Germinal center (tissue), 1 donor: ENCODE measurements around the gene TMEM92.
"Not testable (repeated sequence)": the region's sequence is repeated elsewhere in the genome, so short reads cannot be mapped to it uniquely, and the experiment has no call there.

Source experiments
- DNase-seq: peaks from one replicate; pipeline ENCODE4 v3.0.0; 2012; ENCODE audit warnings: mixed read lengths, low spot score

The TMEM92 gene

DNA sequence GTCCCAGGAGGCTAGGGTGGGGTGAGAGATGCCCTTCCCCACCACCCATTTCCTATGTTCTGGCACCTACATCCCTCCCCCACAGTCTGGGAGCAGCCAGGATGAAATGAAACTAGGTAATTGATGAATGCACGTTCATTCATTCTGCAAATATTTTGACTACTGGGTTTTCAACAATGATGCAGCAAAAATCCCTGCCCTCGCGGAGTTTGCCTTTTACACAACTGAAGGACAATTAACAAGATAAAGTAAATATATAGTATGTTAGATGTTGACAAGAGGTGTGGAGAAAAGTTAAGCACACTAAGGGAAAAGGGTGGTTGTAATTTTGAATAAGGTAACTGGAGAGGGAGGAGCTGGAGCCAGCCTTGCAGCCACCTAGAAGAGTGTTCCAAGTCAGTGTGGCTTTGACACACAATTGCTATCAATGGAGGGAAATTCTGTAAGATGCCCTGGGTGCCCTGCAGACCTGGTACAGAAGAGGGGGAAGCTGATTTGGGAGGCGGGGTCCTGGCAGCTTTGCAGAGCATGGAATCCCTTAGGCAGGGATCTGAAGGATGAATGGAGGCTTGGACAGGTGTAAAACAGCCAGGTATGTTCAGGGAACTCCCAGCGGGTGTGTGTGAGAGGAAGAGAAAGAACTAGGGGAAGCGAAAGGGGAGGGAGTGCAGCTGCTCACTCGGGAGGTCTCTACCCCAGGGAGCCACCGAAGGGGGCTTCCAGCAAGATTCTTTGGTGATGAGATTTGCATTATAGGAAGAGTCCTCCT is 2.5 kb downstream of the TMEM92 start:
- DNase-seq = no peak

DNA sequence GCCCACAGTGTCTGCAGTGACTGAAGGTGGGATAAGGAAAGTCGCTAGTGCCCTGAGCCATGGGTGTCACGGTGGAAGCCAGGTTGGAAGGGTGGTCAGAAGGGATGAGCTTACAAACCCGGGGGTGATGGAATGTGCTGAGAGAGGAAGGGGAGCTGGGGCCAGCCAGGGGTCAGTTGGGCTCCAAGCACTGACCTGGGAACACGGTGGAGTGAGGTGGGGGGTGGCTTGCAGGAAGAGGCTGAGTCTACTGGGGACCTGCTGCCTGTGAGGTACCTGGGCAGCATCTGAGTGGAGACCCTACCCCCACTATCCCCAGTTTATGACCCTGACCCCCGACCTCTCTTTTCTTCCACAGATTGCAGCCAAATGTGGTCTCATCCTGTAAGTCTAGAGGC is 3.1 kb downstream of the TMEM92 start:
- no peak for DNase-seq

DNA sequence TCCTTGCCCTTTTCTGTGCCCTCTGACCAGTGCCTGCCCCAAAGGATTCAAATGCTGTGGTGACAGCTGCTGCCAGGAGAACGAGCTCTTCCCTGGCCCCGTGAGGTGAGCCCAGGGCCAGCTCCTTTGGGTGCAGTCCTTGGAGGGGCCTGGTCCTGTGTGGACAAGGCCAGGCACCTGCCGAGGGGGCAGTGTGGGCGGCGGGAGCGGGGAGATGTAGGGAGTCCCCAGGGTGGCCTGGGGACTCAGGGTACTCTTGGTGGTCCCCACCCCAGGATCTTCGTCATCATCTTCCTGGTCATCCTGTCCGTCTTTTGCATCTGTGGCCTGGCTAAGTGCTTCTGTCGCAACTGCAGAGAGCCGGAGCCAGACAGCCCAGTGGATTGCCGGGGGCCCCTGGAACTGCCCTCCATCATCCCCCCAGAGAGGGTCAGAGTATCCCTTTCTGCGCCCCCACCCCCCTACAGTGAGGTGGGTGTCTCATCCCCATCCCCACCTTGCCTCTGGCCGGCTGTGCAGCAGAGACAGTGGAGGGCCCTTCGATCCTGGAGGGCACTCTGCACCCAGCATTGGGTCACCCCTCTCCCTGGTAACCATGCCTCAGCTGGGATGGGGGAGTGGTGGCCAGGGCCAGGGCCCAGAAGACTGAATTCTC is 4.4 kb downstream of the TMEM92 start:
- no peak for DNase-seq

DNA sequence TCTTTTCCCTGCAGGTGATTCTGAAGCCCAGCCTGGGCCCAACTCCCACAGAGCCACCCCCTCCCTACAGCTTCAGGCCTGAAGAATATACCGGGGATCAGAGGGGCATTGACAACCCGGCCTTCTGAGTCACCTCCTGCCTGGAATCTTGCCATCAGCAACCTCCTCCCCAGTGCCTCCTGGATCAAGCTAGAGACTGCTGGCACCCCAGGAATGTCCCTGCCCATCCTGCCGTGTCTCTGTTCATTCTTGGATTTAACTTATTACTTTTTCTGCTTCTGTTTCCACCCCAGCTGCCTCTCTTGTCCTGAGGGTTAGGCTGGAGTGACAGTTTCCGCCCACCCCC is 4.9 kb downstream of the TMEM92 start:
- DNase-seq = no peak

DNA sequence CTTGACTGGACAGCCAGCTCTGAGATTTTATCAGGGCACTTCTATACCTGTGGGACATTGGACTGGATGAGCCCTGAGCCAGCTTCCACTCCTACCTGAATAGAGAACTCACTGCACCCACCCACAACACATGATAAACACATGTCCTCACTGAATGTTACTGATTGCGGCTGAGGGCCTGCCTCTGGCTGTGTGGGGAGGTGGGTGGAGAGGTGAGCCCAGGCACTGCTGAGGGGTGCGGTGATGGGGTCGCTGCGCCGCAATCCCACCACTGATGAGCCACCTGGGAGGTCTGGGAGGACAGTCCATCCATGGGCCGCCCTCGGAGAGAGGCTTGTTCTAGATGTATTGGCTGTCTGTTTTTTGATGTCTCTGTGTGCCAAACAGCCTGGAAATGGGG is 5.4 kb downstream of the TMEM92 start:
- DNase-seq = no peak

DNA sequence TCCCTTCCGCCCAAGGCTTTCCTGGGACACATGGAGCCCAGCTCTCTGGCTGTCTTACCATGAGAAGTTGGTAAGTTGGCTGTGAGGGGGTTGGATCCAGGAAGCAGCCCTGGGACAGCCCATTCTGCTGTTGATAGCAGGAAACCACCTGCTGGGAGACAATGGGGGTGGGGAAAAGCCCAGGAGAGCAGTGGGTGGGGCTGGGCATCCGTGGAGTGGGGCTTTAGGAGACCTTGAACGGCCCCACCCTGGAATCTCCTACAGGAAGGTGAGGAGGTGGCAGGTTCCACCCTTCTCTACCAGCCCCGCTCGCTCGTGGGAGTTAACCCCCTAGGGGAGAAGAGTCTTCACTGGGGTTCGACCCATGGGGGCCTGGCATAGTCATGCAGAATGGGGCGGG is 5.8 kb downstream of the TMEM92 start:
- DNase-seq = no peak

DNA sequence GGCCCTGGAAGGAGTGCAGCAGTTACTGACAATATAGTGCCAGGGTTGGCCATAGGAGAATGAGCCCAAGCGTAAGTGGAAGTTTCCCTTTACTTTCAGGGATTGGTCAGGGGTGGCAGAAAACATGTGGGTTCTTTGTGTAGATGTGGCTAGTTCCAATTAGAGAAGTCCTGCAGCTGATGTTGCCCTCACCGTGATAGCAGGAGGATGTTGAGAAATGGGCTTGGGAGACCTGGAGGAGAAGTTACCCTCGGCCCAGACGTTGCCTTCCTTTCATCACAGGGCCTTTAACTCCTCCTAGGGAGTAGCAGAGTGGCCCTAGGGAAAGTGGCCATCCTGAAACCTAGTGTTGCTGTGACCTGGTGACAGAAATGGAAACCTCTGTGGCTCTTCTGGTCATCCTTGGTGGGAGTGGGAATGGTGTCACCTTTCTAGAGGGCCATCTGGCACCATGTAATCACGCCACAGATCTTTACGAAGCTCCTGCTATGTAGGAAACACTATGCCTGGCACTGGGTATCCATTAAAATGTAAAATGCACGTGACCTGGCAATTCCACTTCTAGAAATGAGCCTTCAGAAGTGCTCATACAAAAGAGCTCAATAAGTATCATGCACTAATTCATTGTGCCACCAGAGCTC is 6.7 kb downstream of the TMEM92 start:
- no peak for DNase-seq

DNA sequence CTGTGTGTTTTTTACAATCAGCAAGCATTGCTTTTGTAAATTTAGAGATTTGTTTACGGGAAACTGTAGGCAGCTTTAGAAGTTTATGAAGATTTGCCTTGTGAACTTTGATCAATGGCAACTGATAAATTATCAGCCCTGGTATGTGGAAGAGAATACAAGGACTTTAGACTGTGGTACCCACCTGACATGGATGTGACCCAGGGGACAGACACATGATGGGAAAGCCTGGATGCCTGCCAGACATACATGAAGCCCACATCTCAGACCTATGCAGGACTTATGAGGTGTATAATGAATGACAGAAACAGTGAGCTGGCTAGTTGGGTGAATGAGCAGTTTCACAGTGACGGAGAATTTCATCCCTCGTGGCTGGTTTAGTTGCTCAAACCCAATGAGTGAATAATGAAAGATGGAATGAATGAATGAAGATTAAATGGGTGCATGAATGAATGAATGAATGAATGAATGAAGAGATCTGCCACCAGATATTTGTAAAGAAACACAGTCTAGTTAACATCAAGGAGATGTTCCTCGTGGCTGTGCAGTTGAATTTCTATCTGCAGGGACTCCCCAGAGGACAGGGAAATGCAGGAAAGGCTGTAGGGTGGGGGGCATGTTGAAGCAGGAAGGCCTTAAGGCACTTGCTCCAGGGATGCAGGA is 7.6 kb downstream of the TMEM92 start:
- no peak for DNase-seq

DNA sequence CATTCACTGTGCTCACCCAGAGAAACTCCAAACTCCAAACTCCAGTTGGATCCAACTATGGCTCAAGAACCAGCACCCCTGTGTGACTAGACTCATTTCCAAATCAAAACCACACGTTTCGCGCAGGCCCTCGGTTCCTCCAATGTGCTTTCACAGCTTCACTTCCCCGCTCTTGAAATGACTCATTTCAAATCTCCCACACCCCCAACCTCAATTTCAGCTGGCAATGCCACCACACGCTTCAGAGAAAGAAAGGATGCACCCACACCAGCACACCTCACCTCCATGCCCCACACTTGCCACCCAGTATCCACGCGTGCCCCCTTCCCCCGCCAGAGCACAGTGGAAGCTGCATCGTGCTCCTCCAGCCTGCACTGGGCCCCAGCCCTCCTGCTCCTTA is 9.0 kb downstream of the TMEM92 start:
- no peak for DNase-seq

DNA sequence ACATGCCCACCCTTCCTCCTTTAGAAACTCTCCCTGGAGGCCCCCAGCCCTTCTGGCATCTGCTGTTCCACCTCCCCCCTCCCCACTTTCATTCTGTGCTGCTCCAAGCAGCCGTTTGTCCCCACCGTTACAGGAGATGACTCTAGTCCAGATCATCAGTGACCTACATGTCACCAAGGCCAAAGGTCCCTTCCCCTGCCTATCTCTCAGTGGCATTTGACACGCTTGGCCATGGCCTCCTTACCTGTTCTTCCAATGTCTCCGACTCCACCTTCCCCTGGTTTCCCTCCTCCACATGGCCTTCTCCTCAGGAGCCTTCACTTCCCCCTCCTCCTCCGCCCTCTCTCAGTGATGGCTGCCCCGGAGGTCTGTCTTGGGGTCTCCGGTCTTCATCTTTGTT is 9.4 kb downstream of the TMEM92 start:
- DNase-seq = no peak

DNA sequence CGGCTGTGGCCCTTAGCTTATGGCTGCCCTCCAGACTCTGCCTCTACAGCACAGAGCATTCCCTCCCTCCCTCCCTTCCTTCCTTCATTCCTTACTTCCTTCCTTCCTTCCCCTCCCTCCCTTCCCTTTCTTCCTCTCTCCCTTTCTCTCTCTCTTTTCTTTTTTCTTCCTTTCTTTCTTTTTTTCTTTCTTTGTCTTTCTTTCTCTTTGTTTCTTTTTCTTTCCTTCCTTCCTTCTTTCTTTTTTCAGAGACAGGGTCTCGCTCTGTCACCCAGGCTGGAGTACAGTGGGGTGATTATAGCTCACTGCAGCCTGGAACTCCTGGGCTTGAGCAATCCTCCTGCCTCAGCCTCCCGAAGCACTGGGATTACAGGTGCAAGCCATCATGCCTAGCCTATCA is 11.7 kb downstream of the TMEM92 start:
- DNase-seq = no peak

DNA sequence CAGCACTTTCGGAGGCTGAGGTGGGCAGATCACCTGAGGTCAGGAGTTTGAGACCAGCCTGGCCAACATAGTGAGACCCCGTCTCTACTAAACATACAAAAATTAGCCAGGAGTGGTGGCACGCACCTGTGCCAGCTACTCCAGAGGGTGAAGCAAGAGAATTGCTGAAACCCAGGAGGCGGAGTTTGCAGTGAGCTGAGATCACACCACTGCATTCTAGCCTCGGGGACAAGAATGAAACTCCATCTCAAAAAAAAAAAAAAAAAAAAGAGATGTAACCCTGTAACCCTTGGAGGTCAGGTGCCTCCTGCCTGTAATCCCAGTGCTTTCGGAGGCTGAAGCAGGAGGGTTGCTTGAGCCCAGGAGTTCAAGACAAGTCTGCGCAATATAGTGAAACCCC is 13.0 kb downstream of the TMEM92 start:
- DNase-seq = not testable (repeated sequence)

DNA sequence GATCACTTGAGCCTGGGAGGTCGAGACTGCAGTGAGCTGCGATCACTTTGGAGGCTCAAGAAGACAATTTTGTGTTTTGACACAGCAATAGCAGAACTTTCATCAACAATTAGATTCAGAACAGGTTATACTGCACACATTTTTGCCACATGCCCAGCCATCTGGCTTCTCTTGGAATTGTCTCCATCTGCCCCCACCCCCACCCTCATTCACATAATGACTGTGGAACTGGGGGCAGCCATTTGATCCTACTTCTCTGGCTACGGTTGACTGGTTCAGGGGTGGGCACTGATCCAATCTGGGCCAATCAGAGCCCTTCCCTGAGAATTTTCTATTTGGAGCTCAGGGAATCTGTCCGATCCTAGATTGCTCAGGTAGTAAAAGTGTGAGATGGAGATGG is 14.0 kb downstream of the TMEM92 start:
- DNase-seq = no peak

DNA sequence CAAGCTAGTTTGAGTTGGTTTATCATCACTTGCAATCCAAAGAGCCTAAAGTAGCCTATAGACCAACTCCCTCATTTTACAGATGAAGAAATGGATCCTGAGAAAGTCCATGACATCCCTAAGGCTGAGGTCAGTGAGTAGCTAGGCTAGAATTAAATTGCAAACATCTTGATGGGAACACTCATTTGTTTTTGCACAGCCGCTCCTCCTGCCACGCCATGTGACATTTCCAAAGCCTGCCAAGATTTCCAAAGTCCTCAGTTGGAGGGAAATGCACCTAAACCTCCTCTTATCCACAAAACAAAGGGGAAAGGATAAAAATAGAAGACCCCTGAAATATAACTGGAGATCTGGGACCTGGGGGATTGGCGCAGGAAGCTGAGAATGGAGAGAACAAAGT is 15.0 kb downstream of the TMEM92 start:
- no peak for DNase-seq

DNA sequence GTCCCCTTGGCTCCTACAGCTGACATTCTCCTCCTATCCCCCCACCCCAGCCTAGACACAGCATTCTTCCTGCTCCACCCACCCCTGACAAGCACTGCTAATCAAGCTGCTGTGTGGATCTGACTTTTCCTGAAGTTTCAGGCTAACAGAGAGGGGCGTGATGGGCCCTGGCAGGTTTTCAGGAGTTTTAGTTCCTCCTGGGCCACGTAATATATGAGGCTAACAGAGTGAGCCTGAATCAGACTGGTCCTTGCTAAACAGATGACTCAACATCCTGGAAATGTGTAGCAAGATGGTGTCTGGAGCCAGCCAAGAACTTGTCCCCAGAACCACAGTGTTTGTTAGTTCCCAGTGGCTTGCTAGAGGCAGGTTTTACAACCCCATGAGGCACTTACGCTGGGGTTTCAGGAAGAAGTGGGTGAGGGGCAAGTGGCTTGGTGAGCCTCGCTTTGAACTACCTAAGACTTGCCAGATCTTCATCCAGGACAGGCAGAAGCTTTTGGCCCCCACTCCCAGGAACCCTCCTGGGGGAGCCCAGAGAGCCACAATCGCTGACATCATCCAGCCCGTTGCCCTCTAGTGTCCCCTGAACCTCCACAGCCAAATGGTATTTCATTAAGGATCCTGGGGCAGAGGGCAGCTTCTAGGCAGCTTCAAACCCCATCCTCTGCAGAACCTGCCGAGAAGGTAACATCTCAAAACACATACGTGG is 15.9 kb downstream of the TMEM92 start:
- DNase-seq = no peak

DNA sequence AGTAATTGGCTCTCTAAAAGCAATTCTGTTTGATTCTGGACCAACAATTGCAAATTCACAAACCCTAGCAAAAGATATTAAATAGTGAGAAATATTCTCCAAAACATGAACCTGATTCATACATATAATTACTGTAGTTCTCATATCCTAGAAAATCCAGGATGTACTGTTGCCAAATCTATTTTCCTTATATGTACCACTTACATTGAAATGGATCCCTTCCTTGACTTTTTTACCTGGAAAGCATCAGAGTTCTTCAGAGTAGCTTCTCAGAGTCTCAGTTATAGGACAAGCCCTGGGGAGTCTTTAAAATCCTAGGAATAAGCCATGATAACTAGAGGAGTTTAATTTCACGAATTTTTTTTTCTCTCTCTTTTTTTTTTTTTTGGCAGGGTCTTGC is 16.7 kb downstream of the TMEM92 start:
- no peak for DNase-seq

DNA sequence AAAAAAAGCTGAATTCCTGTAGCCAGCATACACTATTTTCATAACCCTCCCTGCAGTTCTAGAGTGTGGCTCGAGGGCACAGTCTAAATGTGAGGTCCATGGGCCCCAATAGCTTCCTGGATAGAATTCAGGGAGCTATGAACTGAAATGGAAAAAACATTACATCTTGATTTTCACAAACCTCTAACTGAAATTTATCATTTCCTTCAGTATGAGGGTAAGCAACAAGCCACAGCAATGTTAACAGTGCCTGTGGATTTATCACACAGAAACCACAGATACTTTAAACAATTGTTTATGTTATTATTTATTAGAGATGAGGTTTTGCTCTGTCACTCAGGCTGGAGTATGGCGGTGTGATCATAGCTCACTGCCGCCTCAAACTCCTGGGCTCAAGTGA is 18.2 kb downstream of the TMEM92 start:
- no peak for DNase-seq

DNA sequence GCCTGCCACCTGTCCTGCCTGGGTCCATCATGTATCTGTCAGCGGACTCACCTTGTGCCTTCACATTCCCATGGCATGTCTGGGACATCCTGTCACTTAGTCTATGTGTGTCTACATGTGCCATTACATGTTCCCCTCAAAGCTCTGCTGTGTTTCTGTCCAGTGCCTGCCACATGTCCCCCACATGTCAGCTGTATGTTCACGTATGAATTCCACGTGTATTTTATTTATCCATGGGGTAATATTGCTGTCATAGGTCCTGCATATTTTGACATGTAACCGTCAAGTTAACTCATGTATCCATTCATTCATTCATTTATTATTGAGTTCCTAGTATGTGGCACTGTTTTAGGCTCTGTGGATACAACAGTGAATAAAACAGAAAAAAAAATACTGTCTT is 20.8 kb downstream of the TMEM92 start:
- DNase-seq = no peak

DNA sequence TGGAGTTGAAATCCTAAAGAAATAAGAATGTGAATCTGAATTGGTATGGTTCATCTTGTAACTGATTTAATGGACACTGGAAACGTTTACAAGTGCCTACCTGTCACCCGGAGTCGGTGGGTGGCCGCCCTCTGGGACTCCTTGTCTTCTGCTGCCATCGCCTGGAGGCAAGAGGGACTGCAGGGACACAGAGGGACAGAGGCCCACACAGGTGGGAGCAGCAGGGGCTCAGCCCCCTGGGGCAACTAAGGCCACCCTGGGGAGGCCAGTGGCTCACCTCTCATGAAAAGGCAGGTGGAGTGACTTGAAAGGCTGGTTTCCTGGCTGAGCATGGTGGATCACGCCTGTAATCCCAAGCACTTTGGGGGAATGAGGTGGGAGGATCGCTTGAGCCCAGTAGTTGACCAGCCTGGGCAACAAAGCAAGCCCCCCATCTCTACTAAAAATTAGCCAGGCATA is 23.2 kb downstream of the TMEM92 start:
- DNase-seq = peak; percentile 79

DNA sequence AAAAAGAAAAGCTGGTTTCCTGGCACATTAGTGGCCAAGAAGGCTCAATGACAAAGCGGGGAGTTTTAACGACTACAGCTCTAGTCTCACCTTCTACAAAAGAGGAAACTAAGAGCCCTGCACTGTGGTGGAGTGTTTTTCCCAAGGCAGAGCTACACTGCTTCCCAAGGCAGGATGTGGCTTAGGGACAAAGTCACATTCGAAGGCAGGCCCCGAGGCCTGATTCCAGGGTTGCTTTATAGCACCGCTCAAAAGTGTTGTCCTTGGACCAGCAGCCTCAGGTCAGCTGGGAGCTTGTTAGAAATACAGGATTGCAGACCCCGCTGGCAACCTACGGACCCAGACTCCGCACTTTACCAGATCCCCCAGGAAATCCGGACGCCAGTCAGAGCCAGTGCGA is 23.8 kb downstream of the TMEM92 start:
- no peak for DNase-seq

DNA sequence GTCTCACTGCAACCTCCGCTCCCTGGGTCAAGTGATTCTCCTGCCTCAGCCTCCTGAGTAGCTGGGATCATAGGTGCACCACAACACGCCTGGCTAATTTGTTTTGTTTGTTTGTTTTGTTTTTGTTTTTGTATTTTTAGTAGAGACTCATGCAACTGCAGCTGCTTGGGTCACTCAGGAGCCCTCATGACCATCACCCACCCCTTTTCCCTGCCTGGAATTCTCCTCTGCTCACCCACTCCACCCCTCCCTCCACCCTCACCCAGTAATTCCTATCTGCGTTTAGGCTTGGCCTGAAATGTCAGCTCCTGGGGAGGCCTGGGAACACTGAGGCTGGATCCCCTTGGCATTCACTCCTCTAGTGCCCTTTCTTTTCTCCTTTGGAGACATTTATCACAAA is 25.5 kb downstream of the TMEM92 start:
- no peak for DNase-seq

DNA sequence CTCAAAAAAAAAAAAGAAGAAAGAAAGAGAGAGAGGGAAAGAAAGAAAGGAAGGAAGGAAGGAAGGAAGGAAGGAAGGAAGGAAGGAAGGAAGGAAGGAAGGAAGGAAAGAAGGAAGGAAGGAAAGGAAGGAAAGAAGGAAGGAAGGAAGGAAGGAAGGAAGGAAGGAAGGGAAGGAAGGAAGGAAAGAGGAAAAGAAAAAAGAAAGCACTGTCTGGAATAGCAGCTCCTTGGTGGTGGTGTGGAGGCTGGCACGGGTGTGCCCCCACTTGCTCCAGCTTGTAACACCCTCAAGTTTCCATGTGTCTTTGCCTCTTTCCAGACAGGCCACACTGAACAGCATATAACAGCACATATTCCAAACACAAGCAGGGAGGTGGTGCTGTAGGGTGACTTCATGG is 26.6 kb downstream of the TMEM92 start:
- DNase-seq = not testable (repeated sequence)
